Stimulated activated CD4-positive, alpha-beta T cell treated with anti-CD3 and anti-CD28 coated beads, Interleukin-4, amount 100 ng/mL, for 1 hour (primary cell): ENCODE data around the gene RXYLT1.
"Not testable (repeated sequence)": the region's sequence is repeated elsewhere in the genome, so short reads cannot be mapped to it uniquely, and the experiment has no call there.

Experiments
- DNase-seq: peaks from one replicate; pipeline ENCODE4 v3.0.0-alpha.2; 2020

RXYLT1 gene

GRCh38 chr12:63779498-63780481 is at the start of gene RXYLT1:
Gene RXYLT1, plus strand, starts transcription at chr12:63779909. Its CDS starts 52 bp downstream, at chr12:63779961.
- peak; percentile 83 for DNase-seq

- not testable (repeated sequence) for DNase-seq
Observed at GRCh38 chr12:63732779-63733178, 46.9 kb upstream of the RXYLT1 start.

DNA sequence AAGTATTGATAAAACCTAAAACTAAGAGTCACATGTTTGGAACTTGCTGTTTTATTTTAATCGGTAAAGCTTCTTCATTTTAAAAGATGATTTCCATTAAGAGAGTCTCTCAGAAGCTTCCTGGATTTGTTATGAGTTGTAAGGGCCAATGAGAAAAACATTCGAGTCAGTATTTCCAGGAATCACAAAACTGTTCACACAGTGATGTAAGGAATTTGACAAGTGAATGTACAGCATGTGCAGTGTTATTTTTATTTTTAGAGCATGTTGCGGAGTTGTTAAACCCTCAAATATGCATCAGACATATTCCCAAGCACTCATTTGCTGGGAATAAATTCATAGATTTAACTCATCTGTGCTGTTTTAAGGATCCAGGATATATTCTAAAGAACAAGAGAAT is 46.1 kb upstream of the RXYLT1 start:
- not testable (repeated sequence) for DNase-seq

GRCh38 chr12:63740551-63740950 is 39.2 kb upstream of the RXYLT1 start:
- not testable (repeated sequence) for DNase-seq

GRCh38 chr12:63741431-63741830 is 38.3 kb upstream of the RXYLT1 start:
- not testable (repeated sequence) for DNase-seq

DNA sequence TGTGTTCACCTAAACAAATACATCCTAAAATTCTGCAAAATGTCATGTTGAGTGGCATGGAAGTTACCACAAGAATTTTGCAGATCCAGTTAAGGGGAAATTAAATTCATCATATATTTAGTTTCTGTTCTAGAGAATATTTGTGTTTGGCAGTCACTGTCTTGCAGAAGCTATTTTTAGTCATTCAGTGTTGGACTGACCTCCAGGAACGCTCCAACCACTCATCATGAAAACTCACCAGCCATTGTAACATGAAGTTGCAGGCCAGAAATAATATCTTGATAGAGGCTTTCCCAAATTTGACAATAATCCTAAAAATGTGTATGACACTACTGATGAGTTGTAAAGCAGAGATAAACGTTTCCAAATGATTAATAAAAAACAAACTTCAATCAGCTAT is 35.6 kb upstream of the RXYLT1 start:
- DNase-seq = not testable (repeated sequence)

- not testable (repeated sequence) for DNase-seq
Observed at GRCh38 chr12:63746470-63746869, 33.2 kb upstream of the RXYLT1 start.

DNA sequence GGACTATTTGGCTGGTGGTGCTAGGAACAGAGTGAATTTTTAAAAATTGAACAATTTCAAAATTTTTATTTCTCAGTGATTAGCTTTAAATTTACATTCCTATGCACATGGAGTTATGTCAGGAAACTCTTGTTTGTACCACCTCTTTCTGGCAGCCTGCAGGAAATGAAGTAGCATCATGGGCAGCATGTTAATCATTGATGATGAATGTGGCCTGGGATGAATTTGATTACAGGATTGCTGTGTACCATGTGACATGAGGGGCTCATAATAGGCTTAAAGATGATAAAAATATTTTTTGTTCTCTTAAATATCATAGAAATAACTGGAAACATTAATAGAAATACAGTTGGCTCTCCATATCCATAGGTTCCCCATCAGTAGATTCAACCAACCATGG is 32.6 kb upstream of the RXYLT1 start:
- DNase-seq = not testable (repeated sequence)

DNA sequence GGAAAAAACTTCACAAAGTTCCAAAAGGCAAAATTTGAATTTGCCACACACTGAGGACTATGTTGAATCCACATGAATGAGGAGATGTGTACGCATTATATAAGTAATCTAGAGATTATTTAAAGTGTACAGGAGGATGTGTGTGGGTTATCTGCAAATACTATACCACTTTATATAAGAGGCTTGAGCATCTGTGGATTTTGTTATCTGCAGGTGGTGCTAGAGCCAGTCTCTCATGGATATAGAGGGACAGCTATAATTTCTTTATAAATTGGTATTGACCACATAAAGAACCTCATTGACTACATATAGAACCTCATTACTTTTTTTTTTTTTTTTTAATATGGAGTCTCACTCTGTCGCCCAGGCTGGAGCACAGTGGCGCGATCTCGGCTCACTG is 32.2 kb upstream of the RXYLT1 start:
- DNase-seq = no peak

DNA sequence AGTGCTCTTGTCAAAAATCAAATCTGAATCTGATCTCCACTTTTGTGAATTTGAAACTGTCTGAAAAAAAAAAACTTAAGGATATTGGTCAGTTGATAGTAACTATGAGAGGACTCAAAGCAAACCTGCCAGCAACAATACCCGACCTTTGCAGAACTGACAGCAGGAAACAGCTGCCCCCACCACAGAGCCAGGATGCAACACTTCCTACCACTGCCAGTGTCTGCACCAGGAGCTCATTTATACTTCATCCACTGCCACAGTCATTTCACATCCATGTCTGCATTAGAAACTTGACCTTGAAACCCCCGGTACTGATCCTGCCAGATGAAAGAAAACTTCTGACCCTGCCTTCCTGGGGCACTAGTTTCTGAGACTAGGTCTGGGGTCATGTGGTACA is 27.4 kb upstream of the RXYLT1 start:
- DNase-seq = no peak

DNA sequence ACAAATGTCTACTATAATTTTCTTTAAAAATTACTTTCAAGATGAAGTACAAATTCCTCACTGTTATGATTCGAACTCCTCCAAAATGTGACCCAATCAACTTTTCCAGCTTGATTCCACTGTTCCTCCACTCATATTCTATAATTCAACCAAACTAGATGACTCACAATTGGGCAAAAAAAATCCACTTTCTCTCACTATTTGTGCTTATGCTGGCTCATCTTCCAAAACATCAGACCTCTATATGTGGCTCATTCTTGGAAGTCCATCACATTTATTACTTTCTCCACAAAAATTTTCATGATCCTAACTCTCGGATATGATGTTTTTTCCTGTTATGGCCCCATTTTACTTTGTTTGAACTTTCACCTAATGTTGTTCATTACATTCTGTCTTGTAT is 26.9 kb upstream of the RXYLT1 start:
- DNase-seq = no peak

GRCh38 chr12:63753743-63754142 is 26.0 kb upstream of the RXYLT1 start:
- no peak for DNase-seq

- DNase-seq = no peak
Observed at GRCh38 chr12:63764481-63764880, 15.2 kb upstream of the RXYLT1 start.

DNA sequence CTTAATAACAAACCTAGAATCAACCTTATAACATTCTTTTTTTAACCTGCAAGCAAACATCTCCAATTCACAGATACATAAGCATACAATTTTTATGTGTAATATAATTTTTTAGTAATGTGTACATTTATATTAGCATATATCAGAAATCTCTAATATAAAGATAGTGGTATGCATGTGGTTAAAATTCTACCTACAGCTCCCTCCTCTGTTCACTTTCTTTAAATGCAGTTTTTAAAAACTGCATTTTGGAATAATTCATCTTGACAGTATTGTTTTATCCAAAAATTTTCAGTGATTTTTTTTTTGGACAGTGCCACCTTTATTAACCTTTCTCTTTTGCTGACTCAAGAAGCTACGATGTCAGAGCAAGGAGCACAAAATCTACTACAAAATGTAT is 13.2 kb upstream of the RXYLT1 start:
- no peak for DNase-seq

GRCh38 chr12:63770375-63770774 is 9.3 kb upstream of the RXYLT1 start:
- DNase-seq = no peak

DNA sequence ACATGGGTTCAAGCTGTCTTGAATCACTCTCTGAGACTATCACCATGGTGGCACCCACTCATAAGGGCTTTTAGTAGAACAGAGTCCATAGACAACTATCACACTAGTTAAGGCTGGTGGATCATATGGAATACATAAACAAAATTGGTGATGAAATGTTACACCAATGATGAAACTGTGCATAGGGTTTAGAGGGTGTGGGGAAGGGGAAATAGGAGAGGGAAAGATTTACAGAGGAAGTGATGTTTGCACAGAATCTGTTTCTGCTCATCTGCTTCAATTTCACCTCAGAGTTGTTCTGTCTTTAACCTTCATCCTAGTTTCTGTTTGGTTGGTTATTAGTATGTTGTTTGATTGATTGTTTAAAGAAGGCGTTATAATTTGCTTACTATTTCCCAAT is 2.4 kb upstream of the RXYLT1 start:
- DNase-seq = no peak

DNA sequence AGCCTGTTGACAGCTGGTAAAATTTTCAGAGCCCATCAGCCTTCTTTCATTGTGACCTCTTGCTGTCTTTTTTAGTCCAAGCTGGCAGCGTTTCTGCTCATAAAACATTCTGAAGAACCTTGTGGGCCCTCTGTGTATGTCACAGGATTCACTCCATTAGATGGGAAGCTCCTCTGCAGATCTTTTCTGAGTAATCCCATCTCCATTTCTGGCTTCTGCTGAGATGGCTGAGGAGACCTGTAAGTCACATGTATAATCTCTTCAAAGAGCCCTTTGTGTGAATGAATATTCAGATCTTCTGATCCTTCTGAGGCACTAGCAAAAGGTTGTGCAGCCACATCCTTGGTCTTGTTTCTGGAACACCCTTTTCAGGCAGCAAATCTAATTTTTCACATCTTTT is 2.8 kb downstream of the RXYLT1 start:
- DNase-seq = no peak

- no peak for DNase-seq
Observed at GRCh38 chr12:63787306-63787705, 7.6 kb downstream of the RXYLT1 start.

DNA sequence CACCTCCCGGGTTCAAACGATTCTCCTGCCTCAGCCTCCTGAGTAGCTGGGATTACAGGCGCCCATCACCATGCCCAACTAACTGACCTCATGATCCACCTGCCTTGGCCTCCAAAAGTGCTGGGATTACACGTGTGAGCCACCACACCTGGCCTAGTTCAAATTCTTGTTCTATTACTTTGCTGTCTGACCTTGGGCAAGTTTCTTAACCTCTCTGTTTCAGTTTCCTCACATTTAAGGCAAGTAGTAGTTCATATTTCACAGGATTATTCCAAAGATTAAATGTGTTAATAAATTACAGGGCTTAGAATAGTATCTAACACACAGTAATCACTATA is 10.9 kb downstream of the RXYLT1 start:
- no peak for DNase-seq

GRCh38 chr12:63792338-63792737 is 12.6 kb downstream of the RXYLT1 start:
- no peak for DNase-seq

- no peak for DNase-seq
Observed at GRCh38 chr12:63795032-63795687, 15.5 kb downstream of the RXYLT1 start.

GRCh38 chr12:63795944-63796343 is 16.2 kb downstream of the RXYLT1 start:
- no peak for DNase-seq

DNA sequence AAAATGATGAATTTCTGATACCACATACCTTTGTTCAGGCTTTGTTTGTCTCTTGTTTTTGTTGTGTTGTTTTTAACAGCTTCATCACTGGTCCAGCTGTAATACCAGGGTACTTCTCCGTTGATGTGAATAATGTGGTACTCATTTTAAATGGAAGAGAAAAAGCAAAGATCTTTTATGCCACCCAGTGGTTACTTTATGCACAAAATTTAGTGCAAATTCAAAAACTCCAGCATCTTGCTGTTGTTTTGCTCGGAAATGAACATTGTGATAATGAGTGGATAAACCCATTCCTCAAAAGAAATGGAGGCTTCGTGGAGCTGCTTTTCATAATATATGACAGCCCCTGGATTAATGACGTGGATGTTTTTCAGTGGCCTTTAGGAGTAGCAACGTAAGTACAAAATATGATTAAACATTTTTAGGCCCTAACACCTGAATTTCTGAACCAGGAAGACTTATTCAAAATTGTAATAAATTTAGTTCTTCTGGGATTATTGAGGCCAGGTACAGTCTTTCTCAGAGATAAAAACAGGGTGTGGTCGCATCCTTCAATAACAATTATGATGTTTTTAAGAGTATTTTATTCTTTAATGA is 22.4 kb downstream of the RXYLT1 start:
- DNase-seq = no peak

DNA sequence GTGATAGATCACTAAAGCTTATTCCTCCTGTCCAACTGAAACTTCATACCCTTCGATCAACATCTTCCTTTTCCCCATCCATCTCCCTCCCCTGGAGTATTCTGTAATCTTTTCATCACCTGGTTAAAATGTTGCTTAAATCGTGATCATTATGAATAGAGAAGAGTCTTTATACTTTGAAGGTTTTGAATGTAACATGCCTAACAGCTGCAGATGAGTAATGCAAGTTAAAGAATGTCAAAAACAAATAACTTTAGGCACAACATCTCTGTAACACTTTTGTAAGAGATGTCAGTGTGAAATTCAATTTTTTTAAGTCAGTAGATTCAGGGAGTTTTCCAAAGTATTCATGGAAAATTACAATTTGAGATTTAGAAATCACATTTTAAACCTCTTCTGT is 25.0 kb downstream of the RXYLT1 start:
- DNase-seq = no peak
